GM21367 (cell line): ENCODE results near the gene PNMA8C.
"Not testable (repeated sequence)": the region's sequence is repeated elsewhere in the genome, so short reads cannot be mapped to it uniquely, and the experiment has no call there.

Experiments used
- ATAC-seq: cut with Tn5 transposase; IDR thresholded peaks from one replicate; pipeline ENCODE4 v1.9.1; 2021; ENCODE audit not compliant: unreplicated experiment

The PNMA8C gene

DNA sequence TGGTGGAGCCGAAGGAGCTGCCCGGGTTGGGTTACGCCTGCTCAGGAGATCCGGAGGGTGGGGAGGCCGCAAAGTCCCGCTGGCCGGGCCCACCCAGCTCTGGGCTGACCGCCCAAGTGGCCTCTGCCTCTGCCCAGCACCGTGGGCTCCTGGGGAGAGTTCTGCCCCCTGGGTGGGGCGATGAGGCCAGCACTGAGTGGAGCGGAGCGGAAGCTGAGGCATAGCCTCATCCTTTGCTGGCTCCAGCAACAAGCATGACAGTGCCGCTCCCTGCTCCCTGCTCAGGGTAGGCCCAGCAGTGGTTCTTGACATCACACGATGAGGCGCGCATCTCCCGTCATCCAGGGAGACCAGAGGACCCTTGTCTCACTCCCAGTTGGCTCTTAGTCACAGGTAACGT lies 37.9 kb downstream of the PNMA8C start:
- ATAC-seq = no peak

DNA sequence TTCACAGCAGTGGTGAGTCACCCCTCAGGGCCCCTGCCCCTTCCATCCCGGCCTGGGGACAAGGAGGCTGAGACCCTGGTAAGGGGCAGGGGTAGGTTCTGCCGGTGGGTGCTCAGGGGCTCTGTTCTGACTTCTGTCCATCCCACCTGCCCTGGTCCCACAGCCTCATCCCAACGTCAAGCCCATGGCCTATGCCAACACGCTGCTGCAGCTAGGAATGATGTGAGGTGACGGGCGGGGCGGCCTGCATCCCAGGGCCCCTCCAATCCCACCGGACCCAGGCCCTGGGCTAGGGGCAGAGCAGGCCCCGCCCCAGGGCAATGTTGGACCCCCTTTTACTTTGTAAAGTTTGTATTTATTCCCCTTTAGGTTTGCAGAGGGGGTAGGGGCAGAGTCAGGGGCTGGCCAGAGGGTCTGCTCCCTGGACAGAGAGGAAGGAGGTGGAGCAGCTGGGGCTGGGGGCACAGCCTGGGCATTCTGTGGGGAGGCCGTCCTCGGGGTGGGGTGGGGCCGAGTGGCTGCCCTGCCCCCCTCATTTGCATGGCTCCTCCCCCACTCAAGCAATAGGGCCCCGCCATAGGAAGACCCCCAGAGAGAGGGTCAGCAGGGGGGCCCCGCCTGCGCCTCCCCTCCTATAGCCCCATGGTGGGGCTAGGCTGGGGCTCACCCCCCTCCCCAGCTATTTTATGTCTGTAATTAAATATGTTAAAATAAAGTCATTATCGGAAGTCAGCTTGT lies 38.4 kb downstream of the PNMA8C start:
- ATAC-seq = no peak

DNA sequence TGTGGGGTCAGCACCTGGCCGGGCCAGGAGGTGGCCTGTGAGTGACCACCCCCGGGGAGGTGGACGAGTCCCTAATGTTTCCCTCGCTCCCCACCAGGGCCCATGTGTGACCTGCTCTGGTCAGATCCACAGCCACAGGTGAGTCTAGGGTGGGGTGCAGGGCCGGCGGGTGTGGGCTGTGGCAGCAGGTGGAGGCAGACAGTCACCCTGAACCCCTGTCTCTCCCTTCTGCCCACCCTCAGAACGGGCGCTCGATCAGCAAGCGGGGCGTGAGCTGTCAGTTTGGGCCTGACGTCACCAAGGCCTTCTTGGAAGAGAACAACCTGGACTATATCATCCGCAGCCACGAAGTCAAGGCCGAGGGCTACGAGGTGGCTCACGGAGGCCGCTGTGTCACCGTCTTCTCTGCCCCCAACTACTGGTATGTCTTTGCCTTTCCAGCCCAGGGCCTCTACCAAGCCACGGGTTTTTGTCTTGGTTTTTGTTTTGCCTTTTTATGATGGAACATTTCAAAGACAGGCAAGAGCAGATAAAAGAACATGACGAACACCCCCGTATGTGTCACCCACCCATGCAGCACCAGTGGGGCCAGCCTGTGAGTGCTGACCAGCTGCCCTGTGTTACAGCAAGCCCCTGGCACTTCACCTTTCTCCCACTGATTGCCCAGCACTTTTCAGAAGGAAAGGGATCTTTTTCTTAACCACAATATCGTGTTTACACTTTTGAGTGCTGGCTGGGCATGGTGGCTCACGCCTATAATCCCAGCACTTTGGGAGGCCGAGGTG lies 40.2 kb downstream of the PNMA8C start:
- ATAC-seq = no peak

DNA sequence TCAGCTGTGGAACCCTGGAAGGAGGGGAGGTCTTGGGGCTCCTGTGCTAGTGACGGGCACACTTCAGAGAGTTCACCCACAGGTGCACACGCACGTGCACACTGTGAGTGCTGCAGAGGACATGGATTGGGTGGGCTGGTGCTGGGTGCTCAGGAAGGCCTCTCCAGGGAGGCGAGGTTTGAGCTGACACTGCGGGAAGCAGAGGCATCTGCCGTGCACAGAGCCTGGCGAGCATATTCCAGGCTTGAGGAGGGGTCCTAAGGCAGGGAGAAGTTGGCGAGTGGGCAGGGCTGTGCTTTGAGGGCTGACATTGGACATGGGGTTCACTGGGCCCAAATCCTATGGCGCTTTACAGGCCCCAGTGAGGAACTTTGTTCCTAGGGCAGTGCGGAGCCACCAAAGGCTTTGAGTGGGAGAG lies 41.0 kb downstream of the PNMA8C start:
- no peak for ATAC-seq

DNA sequence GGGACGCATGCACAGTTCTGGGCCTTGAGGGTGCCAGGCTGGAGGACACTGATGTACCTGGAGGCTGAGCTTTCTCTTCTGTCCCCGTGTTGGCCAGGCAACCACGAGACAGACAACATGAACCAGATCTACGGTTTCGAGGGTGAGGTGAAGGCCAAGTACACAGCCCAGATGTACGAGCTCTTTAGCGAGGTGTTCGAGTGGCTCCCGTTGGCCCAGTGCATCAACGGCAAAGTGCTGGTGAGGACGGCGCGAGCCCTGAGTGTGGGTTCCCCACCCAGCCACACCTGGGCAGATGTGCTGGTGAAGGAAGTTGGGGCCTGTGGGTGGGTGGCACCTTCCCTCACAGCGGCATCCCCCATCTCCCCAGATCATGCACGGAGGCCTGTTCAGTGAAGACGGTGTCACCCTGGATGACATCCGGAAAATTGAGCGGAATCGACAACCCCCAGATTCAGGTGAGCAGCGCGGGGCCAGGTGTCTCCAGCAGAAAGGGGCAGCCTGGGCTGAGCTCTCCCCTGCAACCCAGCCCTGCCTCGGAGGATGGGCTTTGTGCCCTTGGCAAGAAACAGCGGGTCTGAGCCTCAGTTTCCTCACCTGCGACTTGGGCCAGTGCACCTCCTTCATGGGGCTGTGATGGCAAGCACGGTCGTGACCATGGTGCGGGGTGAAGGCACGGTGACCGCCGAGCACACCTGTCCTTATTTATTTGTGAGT lies 41.6 kb downstream of the PNMA8C start:
- no peak for ATAC-seq

DNA sequence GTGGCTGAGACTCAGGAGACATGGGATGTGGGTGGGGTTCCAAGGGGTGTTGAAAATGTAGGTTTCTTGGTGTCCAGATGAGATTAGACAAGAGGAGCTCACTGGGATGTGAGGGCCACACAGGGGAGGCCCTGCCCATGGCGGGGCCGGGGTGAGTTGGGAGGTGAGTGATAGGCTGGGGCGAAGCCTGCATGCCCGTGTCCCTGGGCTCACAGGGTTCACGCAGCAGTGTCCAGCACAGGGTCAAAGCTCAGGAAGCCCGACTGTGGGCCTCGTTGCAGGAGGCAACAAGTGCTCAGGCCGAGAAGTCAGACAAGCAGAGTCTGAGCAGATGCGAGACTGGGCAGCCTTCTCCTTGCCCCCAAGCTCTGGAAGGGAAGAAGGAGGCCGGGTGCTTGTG lies 42.6 kb downstream of the PNMA8C start:
- no peak for ATAC-seq

DNA sequence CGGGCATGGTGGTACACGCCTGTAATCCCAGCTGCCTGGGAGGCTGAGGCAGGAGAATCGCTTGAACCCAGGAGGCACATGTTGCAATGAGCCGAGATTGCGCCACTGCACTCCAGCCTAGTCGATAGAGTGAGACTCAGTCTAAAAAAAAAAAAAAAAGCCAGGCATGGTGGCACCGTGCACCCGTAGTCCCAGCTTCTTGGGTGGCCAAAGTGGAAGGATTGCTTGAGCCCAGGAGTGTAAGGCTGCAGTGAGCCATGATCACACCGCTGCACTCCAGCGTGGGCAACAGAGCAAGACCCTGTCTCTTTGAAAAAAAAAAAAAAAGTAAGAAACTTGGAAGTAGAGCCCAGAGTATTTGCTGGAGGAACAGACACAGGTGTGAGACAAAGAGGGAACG lies 43.1 kb downstream of the PNMA8C start:
- no peak for ATAC-seq

DNA sequence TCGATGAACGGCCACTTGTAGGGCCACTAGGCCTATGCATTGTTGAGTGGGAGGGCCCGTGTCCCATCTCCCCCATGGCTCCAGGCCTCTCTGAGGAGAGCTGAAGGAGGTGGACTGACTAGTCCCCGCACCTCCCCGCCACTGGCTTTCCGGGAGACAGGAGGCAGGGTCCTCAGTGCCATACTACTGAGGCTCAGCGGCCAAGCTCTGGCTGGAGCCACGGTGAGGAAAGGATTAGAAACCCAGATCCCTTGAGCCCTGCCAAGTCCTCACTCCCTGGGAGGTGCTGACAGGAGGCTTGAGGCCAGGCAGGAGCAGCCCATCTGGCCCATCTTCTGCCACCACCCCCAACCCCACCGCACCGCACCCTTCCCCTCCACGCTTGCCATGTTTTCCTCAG lies 44.3 kb downstream of the PNMA8C start:
- no peak for ATAC-seq

DNA sequence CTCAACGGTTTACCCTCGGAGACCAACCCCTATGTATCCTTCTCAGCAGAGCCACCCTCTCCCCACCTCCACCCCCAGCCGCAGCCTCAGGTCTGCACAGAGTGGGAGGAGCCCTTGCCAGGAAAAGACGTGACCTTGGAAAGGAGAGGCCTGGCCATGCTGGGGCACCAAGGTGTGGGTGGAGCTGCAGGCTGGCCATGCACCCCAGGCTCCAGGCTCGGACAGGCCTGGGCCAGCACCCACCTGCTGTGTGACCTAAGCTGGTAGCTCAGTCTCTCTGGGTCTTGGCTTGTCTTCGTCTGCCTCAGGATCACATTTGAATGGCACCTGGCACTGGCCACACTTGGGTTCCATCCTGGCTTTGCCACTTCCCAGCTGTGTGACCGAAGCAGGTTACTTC lies 44.9 kb downstream of the PNMA8C start:
- ATAC-seq = no peak

DNA sequence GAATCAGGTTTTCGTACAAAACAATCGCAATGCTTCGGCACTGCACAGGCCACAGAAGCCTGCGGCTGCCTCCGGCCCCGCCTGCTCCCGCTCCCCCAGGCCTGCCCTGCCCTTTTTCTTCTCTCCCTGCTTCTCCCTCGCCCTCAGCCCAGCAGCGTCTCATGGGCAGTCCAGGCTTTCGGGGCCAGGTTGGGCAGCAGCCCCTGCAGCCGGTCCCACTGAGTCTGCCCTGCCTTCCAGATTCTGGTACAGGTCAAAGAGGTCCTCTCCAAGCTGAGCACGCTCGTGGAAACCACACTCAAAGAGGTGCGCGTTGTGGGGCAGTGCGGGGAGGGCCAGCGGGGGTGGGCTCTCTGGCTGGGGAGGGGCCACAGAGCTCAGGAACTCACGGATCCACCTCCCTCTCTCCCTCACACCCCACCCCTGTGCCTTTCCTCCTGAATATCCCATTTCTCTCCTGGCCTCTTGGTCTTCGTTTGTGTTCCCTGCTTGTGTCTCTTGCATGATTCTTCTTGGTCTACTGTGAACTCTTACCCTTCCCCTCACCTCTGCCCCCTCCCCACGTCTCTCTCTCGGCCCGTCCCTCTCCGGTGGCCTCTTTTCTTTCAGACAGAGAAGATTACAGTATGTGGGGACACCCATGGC lies 45.4 kb downstream of the PNMA8C start:
- no peak for ATAC-seq

DNA sequence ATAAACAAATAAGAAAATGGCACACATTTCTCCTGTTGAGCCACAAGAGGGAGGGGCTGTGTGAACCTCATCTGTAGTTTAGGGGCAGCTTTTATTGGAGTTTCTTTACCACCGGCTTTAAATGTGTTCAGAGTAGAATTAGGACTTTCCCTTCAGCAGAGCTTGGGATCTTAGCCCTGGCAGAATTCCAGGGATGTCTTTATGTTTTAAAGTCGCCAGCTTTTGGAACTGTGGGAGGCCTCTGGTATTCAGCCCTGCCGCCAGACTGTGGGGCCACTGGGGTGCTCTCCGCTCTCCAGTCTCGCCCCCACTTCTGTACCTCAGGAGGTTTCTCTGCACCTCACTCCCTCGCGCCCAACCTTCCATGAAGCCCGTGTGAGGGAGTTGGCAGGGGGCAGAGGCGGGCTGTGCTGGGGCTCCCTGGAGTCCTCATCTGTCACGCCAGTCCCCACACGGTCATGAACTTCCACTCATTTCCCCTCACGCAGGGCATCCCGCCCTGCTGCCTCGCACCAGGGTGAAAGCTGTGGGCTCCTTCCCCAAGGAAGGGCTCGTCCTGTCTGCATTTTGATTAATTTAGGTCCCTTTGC lies 46.9 kb downstream of the PNMA8C start:
- ATAC-seq = no peak

DNA sequence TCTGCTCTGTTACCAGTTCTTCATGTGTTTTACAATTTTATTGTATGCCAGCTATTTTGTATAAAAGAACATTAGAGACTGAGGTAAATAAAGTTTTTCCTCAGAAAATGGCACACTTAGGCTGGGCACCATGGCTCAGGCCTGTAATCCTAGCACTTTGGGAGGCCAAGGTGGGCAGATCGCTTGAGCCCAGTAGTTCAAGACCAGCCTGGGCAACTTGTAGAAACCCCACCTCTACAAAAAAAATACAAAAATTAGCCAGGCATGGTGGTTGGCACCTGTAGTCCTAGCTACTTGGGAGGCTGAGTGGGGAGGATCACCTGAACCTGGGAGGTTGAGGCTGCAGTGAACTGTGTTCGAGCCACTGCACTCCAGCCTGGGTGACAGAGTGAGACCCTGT lies 47.4 kb downstream of the PNMA8C start:
- ATAC-seq = no peak

DNA sequence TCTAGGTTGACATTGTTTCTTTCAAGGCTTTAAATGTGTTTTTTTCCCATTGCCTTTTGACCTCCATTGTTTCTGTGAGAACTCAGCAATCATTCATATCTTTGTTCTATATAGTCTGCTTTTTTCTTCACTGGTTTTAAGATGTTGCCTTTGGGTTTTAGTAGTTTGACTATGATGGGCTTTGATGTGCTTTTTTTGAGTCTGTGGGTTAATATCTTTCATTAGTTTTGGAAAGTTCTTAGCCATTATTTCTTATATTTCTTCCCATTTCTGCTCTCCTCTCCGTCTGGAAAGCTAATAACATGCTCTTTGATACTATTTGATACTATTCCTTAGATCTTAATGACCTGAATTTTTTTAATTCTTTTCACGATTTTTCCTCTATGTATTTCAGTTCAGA lies 48.0 kb downstream of the PNMA8C start:
- no peak for ATAC-seq

DNA sequence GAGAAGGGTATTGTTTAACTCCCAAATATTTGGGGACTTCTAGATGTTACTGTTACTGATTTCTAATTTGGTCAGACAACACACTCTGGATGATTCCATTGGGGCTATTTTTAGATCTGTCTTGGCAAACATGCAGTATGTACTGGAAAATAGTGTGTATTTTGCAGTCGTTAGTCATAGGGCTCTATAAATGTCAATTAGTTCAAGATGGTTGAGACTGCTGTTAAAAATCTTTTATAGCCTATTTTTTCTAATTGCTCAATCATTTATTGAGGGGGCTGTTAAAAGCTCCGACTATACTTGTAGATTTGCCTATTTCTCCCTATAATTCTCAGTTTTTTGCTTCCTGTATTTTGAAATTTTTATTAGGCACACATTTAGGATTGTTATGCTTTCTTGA lies 50.5 kb downstream of the PNMA8C start:
- no peak for ATAC-seq

DNA sequence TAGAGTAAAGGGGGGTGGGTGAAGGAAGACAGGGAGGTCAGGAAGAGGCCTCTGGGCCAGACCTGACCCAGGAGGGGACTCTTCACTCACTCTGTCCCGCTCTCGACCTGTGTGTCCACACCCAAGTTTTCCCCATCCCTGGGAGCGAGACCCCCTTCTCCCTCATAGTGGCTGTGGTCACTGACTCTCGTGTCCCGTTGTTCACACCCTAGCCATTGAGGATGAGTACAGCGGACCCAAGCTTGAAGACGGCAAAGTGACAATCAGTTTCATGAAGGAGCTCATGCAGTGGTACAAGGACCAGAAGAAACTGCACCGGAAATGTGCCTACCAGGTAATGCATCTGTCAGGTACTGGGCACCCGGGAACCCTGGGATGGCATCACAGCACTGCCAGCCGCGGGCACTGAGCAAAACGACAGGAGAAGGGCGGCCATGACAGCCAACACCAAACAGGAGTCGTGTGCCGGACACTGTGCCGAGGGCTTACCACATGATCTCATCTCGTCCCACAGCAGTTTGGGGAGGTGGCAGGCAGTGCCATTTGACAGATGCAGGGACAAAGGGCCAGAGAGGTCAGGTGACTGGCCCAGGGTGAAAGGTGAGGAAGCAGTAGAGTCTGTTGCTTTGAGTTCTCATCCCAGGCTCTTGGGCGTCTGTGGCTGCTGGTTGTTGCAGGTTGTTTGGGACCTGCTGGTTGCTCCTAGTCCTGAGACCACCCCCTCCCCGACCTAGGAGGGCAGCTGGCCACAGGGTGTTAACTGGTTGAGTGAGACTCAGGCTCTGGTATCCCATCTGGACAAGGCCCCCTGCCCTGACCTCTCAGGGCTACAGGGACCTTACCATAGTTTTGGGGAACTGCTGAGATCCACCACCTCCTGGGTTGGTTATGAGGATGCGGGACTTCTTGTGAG lies 52.2 kb downstream of the PNMA8C start:
- ATAC-seq = no peak

DNA sequence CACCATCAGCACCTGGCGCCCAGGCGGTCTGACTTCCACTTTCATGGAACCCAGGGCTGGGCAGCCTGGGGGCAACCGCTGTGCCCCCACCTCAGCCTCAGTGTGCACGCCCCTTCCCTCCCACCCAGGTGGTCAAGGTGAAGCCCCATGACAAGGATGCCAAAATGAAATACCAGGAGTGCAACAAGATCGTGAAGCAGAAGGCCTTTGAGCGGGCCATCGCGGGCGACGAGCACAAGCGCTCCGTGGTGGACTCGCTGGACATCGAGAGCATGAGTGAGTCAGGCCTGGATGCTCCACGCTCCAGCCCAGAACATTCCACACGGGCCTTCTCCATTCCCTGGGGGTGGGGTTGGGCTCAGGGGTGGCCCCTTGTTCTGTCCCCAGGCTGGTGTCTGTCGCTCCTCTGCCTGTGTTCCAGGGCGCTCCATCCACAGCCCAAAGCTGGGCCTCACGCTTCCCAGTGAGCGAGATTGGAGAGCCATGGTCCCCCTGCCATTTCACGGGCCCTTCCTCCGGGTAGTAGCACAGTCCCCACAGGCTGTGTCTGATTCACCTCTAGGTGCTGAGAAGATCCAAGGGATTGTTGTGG lies 53.2 kb downstream of the PNMA8C start:
- ATAC-seq = not testable (repeated sequence)
